Measurements from ENCODE around the gene CRABP2.

The CRABP2 gene

GRCh38 chr1:156676820-156677615 is 28.4 kb downstream of the CRABP2 start, which contains the start of gene NES:
Gene NES (minus strand): TSS chr1:156677407. CDS start chr1:156677264, 143 bp downstream.
- peak within 1 kb of the TSS; percentile 58 for H3K27ac ChIP-seq

DNA sequence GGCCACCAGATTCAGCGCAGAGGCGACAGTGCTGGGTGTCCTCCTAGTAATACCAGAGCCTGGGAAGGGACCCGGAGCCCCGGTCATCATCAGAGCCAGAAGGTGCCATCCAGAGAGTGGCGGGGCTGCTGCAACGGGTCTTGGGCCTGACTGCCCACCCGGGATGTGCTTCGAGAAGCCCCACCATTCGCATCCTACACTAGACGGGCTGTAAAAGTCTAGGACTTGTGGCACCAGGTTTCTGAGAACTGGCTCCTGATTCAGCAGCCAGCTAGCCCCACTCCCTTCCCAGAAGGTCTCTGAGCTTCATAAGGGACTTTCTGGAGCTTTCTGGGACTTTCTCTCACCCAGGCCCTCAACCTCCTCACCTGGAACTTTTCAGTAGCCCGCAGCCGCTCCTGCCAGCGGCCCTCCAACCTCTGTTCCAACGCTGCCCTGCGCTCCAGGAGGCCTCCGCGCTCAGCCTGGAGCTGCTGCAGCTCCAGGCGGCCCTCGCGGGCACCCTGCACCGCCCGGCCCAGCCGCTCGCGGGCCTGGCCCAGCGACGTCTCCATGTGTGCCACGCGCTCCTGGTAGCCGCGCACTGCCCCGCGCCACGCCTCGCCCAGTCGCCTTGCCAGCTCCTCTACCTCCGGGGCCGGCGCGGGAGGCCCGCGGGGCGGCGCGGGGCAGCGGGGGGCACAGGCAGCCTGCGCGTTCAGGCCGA is 29.1 kb downstream of the CRABP2 start:
- peak overlapping the region; percentile 58; the same call in 1 of the 2 replicates for H3K27ac ChIP-seq
- no peak for TF ChIP-seq ZFX (IDR thresholded peaks at IDR 0.05; ENCODE audit: borderline replicate concordance)

More at GRCh38 chr1:156676820-156677615, 28.4 kb downstream of the CRABP2 start, which contains the start of gene NES:
- no peak for TF ChIP-seq CTCF (IDR thresholded peaks at IDR 0.05)

- no peak overlapping the region for H3K27ac ChIP-seq
Observed at GRCh38 chr1:156675210-156676113, 29.9 kb downstream of the CRABP2 start.

DNA sequence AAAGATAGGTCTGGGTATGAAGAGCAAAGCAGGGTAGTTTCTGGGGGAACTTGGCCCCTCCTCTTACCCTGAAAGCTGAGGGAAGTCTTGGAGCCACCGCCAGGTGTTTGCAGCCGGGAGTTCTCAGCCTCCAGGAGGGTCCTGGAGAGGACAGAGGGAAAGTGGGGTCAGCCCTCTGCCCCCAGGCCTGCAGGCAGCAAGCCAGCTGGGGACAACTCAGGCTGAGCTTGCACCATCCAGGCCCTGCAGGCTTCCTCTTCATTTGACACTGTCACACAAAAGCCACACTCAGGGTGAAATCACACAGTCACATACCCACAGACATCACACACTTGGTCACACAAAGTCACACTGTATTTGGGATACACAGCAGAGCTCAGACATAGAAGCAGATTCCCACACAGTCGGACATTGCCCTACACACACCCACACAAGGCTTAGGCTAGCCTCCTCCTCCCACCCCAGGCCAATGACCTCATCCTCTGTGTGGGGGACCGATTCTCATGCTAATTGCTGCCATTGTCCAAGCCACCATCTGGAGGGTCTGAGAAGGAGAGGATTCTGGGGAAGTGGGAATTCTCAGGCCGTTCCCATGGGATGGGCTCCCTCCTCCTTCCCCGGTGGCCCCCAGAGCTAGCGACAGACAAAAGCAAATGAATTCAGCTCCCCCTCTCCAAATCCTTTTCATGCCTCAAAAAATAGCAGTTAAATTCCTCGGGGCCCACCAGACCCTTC is 31.8 kb downstream of the CRABP2 start:
- no peak overlapping the region for H3K27ac ChIP-seq
- TF ChIP-seq CTCF (IDR thresholded peaks at IDR 0.05) (no peak), ZFX (IDR thresholded peaks at IDR 0.05; ENCODE audit: borderline replicate concordance) (no peak)

More at GRCh38 chr1:156675210-156676113, 29.9 kb downstream of the CRABP2 start:
- TF ChIP-seq CTCF (IDR thresholded peaks at IDR 0.05): no peak
- no peak for TF ChIP-seq ZFX (IDR thresholded peaks at IDR 0.05; ENCODE audit: borderline replicate concordance)

- no peak overlapping the region for H3K27ac ChIP-seq
- no peak for TF ChIP-seq ZFX (IDR thresholded peaks at IDR 0.05; ENCODE audit: borderline replicate concordance)
- TF ChIP-seq CTCF (IDR thresholded peaks at IDR 0.05): no peak
Observed at GRCh38 chr1:156671804-156672203, 33.6 kb downstream of the CRABP2 start.

DNA sequence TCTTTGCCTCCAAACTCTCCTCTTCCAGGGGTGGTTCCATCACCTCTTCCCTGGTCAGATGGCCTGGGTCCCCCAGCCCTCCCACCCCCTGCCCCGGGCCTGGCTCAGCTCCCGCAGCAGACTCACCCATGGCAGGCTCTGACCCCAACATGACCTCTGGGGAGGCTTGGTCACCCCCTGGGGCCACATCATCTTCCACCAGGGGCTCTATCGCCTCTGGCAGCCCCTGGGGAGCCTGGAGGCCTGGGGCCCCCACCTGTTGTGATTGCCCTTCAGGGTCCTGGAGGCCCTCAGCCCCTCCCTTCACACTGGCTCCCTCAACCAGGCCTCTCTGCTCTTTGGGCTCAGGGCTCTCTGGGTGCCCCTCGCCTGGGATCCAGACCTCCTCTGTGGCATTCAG is 34.6 kb downstream of the CRABP2 start:
- H3K27ac ChIP-seq: no peak overlapping the region
- TF ChIP-seq CTCF (IDR thresholded peaks at IDR 0.05): no peak
- TF ChIP-seq ZFX (IDR thresholded peaks at IDR 0.05; ENCODE audit: borderline replicate concordance): no peak

GRCh38 chr1:156670359-156670758 is 35.0 kb downstream of the CRABP2 start:
- TF ChIP-seq ZFX (IDR thresholded peaks at IDR 0.05; ENCODE audit: borderline replicate concordance) (no peak), CTCF (IDR thresholded peaks at IDR 0.05) (no peak)
- H3K27ac ChIP-seq: no peak overlapping the region

Data from 22Rv1 (cell line).